Glomerular visceral epithelial cell (primary cell): ENCODE results near the gene NAA25.

Experiments
- DNase-seq: peaks from one replicate; pipeline ENCODE4 v3.0.0-alpha.2; 2016; ENCODE audit errors: extremely low spot score

Gene NAA25

DNA sequence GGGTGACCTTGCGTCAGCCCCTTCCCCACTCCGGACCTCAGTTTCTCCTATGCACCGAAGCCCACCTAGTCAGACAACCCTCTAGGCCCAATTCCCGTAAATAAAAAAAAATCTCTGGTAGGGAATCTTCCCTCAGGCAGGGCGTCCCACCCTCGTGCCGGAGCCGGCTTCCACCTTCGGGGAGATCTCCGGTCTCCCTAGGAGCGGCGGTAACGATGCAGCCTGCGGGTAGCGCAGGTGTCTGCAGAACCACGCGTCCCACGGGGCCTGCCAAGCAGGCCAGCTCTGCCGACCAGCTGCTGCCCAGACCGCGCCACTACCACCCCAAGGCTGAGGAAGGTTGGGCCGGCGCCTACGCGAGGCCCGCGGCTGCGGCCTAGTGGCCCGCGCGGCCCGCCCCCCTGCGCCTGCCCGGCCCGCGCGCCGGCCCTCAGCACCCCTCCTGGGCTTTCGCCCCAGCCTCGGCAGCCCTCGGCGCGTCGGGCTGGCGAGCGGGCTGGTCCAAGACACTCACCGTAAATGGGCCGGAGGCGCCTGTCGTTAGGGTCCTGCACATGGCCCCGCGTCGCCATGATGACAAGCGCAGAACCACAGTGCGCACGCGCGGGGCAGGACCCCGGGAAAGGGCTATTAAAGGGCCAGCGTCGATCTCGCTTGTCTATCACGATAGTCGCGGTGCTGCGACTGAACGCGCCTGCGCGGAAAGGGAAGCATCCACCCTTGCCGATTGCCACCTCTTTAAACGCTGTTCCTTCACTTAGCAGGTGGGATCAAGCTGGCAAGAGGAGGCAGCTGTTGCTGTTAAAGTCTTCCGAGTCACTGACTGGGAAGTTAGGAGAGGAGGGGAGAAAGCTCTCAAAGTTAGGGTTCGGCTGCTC lies at the start of gene NAA25:
Gene NAA25, minus strand, starts transcription at position 582 of the 878 bp plus-strand sequence. Its CDS starts 10 bp downstream, at position 572.
- DNase-seq: peak; percentile 82

DNA sequence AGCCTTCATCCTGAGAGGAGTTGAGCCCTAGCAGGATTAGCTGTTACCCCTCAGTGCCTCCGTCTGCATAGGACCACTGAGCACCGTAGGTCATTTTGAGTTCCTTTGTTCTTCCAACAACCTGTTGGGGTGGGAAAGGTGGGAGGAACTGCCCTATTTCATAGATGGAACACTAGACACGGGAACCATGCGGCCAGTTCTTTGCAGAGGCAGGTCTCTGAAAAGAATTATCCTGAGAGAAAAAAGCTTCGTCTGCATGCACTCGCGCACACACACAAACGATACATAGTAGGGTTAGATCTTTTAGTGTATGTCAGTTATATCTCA lies 45.3 kb upstream of the NAA25 start:
- no peak for DNase-seq

DNA sequence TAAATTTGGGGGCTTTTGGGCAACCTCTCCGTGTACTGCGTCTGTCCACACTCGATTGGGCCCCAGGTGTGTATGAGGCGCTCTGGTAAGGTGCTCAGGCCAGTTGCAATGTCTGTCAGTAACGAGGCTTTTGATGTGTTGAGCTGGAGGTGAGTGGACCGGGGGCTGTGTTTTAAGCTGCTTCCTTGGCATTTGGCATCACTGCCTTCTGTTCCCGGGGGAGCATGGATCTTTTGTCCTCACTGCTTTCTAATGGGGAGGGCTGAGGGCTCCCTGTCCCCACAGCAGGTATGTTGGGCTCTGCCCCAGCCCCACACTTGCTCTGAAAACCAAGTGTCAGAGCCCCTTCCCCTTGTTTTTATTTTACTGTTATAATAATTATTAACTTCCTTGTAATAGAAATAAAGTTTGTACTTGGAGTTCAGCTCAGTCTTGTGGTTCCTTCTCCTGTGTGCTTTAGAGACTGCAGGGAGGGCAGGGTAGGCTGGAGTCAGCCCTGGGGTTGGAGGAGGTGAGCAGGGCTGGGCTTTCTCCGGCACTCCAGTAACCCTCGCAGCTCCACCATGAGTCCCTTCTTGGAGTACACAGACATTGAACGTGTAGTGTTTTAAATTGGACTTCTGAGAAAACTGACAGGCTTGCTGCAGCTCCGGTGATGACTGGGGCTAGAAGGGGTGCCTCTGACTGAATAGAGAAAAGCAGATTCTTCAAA lies 44.8 kb upstream of the NAA25 start:
- DNase-seq: no peak

DNA sequence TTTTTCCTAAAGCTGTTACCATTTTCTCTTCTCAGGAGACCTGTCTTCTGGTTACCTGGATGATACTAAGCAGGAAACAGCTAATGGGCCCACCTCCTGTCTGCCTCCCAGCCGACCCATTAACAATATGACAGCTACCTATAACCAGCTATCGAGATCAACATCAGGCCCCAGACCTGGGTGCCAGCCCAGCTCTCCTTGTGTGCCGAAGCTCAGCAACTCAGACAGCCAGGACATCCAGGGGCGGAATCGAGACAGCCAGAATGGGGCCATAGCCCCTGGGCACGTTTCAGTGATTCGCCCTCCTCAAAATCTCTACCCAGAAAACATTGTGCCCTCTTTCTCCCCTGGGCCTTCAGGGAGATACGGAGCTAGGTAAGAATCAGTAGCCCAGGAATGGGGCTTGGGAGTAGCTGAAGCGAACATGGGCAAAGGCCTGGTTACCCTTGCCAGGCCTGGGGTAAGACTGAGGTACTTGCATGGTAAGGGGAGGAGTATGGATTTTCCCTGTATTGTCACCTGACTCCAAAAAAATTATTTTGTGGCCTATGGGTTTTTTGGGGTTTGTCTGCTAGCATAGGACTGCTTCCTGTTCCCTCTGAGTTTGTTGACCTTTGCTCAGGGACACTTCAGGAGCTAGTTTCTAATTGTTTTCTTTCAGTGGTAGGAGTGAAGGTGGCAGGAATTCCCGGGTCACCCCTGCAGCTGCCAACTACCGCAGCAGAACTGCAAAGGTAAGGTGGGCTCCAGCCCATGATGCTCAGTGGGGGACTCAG lies 43.4 kb upstream of the NAA25 start:
- DNase-seq: no peak

DNA sequence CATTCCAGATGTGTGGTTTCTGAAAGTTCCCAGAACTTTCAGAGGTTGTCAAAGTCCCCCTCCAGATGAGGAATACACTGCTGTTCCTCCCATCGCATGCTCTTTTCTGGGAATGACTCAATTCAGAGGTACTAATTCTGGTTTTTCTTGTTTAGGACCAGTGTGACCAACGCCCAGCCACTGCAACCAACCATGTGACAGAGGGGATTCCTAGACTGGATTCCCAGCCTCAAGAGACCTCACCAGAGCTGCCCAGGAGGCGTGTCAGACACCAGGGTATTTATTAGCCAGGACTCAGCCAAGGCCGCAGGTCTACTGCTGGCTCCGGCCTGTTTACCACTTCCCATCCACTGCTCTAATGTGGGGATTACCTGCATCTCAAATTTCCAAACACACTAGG lies 41.0 kb upstream of the NAA25 start:
- DNase-seq: peak; percentile 31

DNA sequence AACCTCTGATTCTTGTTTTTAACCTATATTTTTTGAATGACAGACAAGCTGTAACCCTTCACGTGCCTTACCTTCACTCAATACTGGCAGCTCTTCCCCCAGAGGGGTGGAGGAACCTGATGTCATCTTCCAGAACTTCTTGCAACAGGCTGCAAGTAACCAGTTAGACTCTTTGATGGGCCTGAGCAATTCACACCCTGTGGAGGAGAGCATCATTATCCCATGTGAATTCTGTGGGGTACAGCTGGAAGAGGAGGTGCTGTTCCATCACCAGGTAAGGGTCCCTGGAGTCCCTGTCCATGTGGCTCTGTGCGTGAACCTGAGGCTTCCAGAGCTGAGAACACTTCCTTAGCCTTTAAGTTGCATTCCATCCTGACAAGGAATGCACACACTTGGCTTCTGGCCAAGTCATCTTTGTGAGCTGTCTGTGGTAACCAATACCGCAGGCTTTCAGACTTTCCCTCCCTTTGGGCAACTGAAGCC lies 39.5 kb upstream of the NAA25 start:
- DNase-seq: peak; percentile 90

DNA sequence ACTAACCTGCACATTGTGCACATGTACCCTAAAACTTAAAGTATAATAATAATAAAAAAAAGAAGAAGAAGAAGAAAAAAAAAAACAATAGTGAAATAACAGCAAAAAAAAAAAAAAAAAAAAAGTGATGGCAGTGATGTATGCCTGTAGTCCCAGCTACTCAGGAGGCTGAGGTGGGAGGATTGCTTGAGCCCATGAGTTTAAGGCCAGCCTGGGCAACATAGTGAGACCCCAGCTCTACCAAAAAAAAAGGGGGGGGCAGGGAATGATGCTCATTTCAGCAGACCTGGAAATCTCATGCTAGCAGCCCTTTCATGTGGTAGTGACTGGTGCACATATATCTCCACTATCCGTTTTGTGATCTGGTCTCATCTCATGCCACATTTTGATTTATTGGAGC lies 37.5 kb upstream of the NAA25 start:
- no peak for DNase-seq

DNA sequence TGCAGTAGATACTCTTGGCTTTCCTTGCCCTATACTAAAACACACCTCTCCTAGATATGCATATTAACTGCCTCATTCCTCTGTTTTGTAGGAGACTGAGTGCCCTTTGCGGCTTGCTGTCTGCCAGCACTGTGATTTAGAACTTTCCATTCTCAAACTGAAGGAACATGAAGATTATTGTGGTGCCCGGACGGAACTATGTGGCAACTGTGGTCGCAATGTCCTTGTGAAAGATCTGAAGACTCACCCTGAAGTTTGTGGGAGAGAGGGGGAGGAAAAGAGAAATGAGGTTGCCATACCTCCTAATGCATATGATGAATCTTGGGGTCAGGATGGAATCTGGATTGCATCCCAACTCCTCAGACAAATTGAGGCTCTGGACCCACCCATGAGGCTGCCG lies 32.1 kb upstream of the NAA25 start:
- no peak for DNase-seq

DNA sequence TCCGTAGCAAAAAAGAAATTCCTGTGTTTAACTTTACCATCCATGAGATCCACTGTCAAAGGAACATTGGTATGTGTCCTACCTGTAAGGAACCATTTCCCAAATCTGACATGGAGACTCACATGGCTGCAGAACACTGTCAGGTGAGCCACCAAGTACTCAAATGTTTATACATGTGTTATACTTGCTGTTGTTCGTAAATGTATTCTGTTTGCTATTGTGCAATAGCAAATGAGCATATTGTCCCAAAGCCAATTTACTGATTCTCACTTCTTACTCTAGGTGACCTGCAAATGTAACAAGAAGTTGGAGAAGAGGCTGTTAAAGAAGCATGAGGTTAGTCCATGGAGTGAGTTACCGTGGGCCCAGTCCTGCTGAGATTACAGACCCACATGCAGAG lies 26.1 kb upstream of the NAA25 start:
- DNase-seq: no peak

DNA sequence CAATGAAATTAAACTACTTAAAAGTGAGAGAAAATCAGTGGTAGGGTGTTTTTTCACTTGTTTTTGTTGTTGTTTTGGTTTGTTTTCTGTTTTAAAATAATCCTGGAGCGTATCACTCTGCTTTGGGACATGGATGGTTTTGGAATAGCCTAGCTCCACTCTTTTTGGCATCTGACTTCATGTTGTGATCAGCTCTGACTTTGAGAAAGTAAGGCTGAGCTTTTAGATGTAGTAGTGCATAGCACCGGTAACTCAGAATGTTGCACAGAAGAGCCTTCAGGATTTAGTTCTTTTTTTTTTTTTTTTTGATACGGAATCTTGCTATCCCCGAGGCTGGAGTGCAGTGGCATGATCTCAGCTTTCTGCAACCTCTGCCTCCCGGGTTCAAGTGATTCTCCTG lies 24.8 kb upstream of the NAA25 start:
- DNase-seq: no peak

DNA sequence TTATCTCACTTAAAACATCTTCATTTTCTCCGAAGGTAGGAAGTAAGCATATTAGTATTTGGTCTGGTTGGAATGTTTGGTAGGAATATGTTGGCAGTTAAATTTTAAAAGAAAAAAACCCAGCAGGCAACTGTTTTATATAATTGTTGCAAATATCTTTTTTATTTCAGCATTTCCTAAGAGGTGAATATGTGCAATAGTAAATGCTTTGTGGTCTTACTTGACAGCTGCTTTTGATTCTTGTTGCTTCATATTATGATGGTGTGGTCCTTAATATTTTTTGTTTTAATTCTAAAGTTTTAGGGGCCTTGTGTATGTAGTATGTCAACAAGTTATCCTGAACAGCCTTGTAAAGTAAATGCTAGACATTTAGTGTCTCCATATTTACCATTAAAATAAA lies 23.1 kb upstream of the NAA25 start:
- no peak for DNase-seq

DNA sequence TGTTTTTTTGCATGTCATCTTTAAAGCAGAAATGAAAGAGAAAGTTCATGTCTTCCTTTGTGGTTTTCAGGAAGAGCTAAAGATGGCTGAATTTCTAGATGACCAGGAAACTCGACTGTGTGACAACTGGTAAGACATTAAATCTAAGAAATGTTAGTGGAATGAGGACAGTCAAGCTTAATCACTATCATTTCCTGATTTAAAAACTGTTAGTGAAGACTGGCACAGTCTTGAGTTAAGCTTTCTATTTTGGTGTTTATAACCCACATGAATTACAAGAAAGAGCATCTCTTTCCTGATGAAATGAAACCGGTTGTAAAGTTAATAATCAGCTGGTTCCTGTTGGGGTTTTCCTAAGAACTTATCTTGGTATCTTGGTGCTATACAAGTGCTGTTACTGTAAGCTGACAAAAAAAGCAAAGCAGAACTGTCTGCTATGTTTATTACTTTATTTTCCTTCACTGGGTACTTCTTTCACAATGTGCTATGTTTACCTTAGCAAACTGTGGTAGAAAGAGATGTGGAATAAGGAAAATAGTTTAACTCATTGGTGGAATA lies 21.9 kb upstream of the NAA25 start:
- peak; percentile 29 for DNase-seq

DNA sequence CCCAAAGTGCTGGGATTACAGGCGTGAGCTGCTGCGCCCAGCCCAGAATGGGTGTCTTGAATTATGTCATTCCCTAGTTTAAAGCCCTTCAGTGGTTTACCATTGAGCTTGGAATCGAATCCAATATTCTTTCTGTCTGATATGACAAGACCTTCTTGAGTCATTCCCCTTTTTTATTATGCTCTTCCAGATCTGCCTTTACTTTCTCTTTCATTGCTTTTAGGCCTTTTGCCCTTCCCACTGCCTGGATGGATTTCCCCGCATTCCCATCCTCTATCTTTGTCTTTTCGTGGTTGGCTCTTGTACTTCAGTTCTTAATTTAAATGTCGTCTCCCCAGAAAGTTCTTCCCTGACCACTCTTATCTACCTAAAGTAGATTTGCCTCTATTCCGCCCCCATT lies 18.3 kb upstream of the NAA25 start:
- DNase-seq: no peak

DNA sequence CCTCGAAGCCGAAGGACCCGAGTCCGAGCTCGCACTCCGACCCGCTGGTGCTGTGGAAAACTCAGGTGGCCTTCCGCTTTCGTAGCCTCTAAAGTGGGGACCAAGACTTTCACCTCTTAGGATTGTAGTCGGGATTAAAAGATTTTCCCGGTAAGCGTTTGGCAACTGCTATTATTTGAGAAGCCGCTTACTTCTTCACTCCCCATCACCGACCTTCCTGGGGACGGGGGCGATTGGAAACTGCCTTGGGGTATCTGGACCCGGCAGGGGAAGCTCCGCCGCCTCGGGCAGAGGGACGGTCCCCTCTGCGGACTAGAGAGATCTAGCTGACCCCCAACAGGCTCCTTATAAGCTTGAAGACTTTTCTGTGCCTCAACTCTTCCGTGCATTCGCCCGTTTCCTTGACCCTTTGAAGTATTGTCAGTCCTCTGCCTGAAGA lies 17.4 kb upstream of the NAA25 start:
- no peak for DNase-seq

DNA sequence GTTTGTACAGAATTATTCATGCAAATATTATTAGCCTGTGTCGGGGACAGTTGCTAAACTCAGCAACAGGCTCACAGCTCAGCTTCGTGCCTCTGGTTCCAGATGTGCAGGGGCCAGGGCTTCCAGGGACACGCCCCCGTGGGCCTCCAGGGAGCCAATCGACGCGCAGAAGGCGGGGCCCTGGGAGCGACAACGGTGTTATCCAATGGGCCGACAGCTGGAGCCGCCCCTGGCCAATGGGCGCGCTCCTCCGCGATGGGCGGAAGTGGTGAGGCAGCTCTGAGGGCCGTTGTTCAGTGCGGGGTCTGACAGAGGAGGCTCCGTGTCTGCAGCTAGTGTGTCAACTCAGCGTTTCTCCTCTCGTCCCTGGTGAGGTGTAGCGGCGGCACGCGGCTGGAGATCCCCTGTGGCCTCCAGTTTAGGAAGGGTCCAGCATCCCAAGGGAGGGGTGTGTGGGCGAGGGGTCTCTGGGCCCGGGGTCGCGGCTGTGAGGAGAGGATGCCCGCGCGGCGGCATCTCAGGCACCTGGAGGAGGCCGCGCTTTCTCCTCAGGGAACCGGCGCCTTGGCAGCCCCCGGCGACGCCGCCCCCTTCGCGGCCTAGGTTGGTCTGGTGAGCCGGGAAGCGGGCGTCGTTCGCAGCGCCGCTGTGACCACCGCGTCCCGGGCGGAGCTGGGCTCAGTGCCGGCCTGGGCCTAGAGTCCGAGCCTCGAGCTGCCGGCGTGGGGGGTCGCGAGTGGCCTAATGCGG lies 16.8 kb upstream of the NAA25 start, which contains the start of gene TRAFD1:
Gene TRAFD1, plus strand, starts transcription at position 311 of the 750 bp plus-strand sequence. CDS start 4,963 bp downstream, outside the sequence.
- peak; percentile 96 for DNase-seq

DNA sequence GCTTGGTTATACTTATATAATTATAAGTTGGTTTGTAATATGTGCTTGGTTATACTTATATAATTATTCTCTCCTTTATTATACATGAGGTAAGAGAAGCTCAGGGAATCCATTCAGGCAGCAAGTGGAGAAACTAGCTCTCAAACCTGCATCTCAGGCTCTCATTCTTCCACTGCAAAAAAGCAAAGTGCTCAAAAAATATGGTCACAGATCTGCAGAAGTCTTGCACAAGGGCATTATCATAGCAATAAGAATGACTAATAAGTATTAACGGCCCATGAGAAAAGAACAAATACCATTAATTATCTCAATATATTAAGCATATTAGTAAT lies 16.3 kb upstream of the NAA25 start:
- no peak for DNase-seq

DNA sequence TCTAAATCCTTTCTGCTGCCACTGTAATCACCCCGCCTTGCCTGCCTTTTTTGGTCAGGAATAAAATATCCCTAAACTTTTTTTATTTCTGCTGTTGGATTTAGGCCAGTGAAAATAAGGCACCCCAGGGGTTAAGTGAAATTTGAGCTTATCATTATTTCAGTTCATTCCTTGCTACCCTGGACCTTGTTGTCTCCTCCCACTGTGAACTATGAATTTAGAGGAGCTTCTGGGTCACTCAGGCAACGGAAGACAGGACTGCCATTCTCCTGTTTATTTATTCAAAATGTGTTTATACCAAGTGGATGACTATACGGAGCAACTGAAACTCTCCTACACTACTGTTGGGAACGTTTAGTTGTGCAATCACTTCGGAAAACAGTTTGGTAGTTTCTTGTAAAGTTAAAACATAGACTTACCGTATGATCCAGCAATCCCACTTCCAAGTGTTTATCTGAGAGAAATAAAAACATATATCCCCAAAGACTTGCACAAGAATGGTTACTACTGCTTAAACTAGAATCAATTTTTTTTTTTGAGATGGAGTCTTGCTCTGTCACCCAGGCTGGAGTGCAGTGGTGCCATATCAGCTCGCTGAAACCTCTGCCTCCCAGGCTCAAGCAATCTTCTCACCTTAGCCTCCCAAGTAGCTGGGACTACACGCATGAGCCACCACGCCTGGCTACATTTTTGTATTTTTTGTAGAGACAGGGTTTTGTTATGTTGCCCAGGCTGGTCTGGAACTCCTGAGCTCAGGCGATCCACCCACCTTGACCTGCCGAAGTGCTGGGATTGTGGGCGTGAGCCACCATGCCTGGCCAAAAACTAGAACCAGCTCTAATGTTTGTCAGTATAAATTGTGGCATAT lies 14.5 kb upstream of the NAA25 start:
- no peak for DNase-seq

DNA sequence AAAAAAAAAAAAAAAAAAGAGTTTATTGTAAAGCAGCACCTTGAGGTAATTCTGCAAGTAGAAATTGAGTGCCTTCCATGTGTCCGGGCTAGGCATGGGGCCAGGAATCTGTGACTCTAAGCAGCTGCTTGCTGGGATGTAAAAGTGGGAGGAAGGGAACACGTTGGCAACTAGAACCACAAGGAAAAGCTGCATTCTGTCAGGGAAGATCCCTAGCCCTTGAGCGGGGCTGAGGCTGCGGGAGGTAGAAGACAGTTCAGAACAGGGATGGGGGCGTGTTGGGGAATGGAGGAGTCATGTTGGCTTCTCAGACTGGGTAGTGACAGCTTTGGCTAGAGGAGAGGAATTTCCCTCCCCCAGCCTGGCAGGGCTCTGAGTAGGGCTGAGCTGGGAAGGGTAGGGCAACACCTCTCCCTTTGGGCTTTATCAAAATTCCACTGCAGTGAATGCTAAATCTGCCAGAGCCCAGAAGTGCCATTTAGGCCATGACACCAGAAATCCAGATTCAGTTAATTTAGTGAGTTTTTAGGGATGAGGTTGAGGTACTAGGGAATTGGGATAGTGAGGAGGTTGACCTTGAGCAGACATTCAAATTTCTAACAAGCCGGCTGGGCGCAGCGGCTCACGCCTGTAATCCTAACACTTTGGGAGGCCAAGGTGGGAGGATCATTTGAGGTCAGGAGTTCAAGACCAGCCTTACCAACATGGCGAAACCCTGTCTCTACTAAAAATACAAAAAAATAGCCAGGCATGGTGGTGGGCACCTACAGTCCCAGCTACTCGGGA lies 13.4 kb upstream of the NAA25 start:
- DNase-seq: peak; percentile 43

DNA sequence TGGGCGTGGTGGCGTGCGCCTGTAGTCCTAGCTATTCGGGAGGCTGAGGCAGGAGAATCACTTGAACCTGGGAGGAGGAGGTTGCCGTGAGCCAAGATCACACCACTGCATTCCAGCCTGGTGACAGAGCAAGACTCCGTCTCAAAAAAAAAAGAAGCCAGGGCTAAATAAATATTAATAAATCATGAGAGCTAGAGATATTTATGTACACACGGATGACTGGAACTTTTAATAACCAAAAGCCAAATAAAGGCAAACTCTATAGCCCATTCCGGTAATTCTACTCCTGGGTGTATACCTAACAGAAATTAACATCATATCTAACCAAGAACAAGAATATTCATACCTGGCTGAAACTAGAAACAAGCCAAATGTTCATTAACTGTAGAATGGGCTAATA lies 9.1 kb upstream of the NAA25 start:
- DNase-seq: no peak
